Measurements from ENCODE around the gene MED16.
"Not testable (repeated sequence)": the region's sequence is repeated elsewhere in the genome, so short reads cannot be mapped to it uniquely, and the experiment has no call there.

MED16 gene

GRCh38 chr19:911197-912033, 18.4 kb upstream of the MED16 start:
- no peak for DNase-seq (ENCODE audit: low read depth in 2 of 2)

GRCh38 chr19:907183-907853, 14.3 kb upstream of the MED16 start:
- DNase-seq (ENCODE audit: low read depth in 2 of 2): no peak

GRCh38 chr19:906480-906879, 13.5 kb upstream of the MED16 start:
- no peak for DNase-seq (ENCODE audit: low read depth in 2 of 2)

GRCh38 chr19:904545-904944, 11.6 kb upstream of the MED16 start:
- DNase-seq (ENCODE audit: low read depth in 2 of 2): no peak

- no peak for DNase-seq (ENCODE audit: low read depth in 2 of 2)
These were observed 10.3 kb upstream of the MED16 start for GRCh38 chr19:903266-903797.

GRCh38 chr19:902446-903226, 9.6 kb upstream of the MED16 start:
- no peak for DNase-seq (ENCODE audit: low read depth in 2 of 2)

- no peak for DNase-seq (ENCODE audit: low read depth in 2 of 2)
These were observed 9.0 kb upstream of the MED16 start for GRCh38 chr19:902093-902370.

GRCh38 chr19:901216-902092, 8.5 kb upstream of the MED16 start:
- no peak for DNase-seq (ENCODE audit: low read depth in 2 of 2)

GRCh38 chr19:900302-901111, 7.5 kb upstream of the MED16 start:
- no peak for DNase-seq (ENCODE audit: low read depth in 2 of 2)

GRCh38 chr19:900043-900301, 7.0 kb upstream of the MED16 start:
- no peak for DNase-seq (ENCODE audit: low read depth in 2 of 2)

- no peak for DNase-seq (ENCODE audit: low read depth in 2 of 2)
These were observed 6.5 kb upstream of the MED16 start for GRCh38 chr19:899336-900042.

GRCh38 chr19:898663-899062, 5.7 kb upstream of the MED16 start:
- DNase-seq (ENCODE audit: low read depth in 2 of 2): no peak

- DNase-seq (ENCODE audit: low read depth in 2 of 2): no peak
These were observed 4.6 kb upstream of the MED16 start for GRCh38 chr19:897442-898039.

GRCh38 chr19:896999-897398, 4.0 kb upstream of the MED16 start:
- no peak for DNase-seq (ENCODE audit: low read depth in 2 of 2)

- DNase-seq (ENCODE audit: low read depth in 2 of 2): no peak
These were observed 3.4 kb upstream of the MED16 start for GRCh38 chr19:896434-896833.

GRCh38 chr19:892243-892893, 619 bp downstream of the MED16 start:
- DNase-seq (ENCODE audit: low read depth in 2 of 2): no peak

GRCh38 chr19:891421-892200, 1.4 kb downstream of the MED16 start:
- DNase-seq (ENCODE audit: low read depth in 2 of 2): not testable (repeated sequence)

- DNase-seq (ENCODE audit: low read depth in 2 of 2): no peak
These were observed 2.2 kb downstream of the MED16 start for GRCh38 chr19:890831-891230.
